ENCODE results near the gene EXOC6B. TPM values are rescaled to one million over a fixed set of nuclear protein-coding genes. Genes with fewer than 3 reads are reported as not detected.

The EXOC6B gene
- total and polyA plus RNA-seq, 8 donors: 22.1 to 30.8 (median 25.9) TPM

- no peaks in the 10 kb centered on the region for H3K9me3 ChIP-seq
- TF ChIP-seq CTCF (IDR thresholded peaks at IDR 0.05): no peak
- ATAC-seq (no peak), DNase-seq (peak in 1 of 4 donors; percentile 17)
- peaks cover 0 to 4% of the 10 kb centered on the region in 2 donors for H3K4me1 ChIP-seq
- H3K27ac ChIP-seq: no peak overlapping the region
- no peak overlapping the region for H3K4me3 ChIP-seq
- peaks cover 0 to 16% of the 10 kb centered on the region in 2 donors for H3K27me3 ChIP-seq
- intact Hi-C loops (cut with DNase I): no loop called here
- no peaks in the 10 kb centered on the region for H3K36me3 ChIP-seq
These were observed 691.3 kb downstream of the EXOC6B start for GRCh38 chr2:72134408-72134996.

- TF ChIP-seq CTCF (IDR thresholded peaks at IDR 0.05): no peak
- Histone ChIP-seq H3K9me3 (no peaks in the 10 kb centered on the region), H3K4me1 (peaks cover 0 to 4% of the 10 kb centered on the region in 2 donors), H3K4me3 (no peak overlapping the region), H3K27ac (no peak overlapping the region), H3K27me3 (peaks cover 0 to 16% of the 10 kb centered on the region in 2 donors), H3K36me3 (no peaks in the 10 kb centered on the region)
- DNase-seq: peak in 1 of 4 donors; percentile 51
- intact Hi-C loops (cut with DNase I): no loop called here
- ATAC-seq: no peak
These were observed 692.0 kb downstream of the EXOC6B start for GRCh38 chr2:72133721-72134407.

GRCh38 chr2:72132981-72133720, 692.7 kb downstream of the EXOC6B start:
- intact Hi-C loops (cut with DNase I): no loop called here
- H3K36me3 ChIP-seq: no peaks in the 10 kb centered on the region
- peak in 2 of 4 donors; percentile 27 to 71 for DNase-seq

GRCh38 chr2:72131916-72132841, 693.7 kb downstream of the EXOC6B start:
- intact Hi-C loops (cut with DNase I): no loop called here
- no peak for ATAC-seq
- Histone ChIP-seq H3K27me3 (peaks cover 0 to 16% of the 10 kb centered on the region in 2 donors), H3K4me1 (no peaks in the 10 kb centered on the region), H3K4me3 (no peak overlapping the region), H3K36me3 (no peaks in the 10 kb centered on the region), H3K27ac (no peak overlapping the region), H3K9me3 (no peaks in the 10 kb centered on the region)
- DNase-seq: peak in 2 of 4 donors; percentile 24 to 78
- no peak for TF ChIP-seq CTCF (IDR thresholded peaks at IDR 0.05)

More at GRCh38 chr2:72132981-72133720, 692.7 kb downstream of the EXOC6B start:
- TF ChIP-seq CTCF (IDR thresholded peaks at IDR 0.05): no peak
- Histone ChIP-seq H3K27me3 (peaks cover 0 to 16% of the 10 kb centered on the region in 2 donors), H3K4me1 (peaks cover 0 to 4% of the 10 kb centered on the region in 2 donors), H3K27ac (no peak overlapping the region), H3K4me3 (no peak overlapping the region), H3K9me3 (no peaks in the 10 kb centered on the region)
- no peak for ATAC-seq
